HG02970 (cell line): ENCODE data around the gene CD63.

Experiments used
- ATAC-seq: cut with Tn5 transposase; IDR thresholded peaks from one replicate; pipeline ENCODE4 v1.9.1; 2021; ENCODE audit warnings: mild to moderate bottlenecking, moderate library complexity, moderate number of reproducible peaks; ENCODE audit not compliant: unreplicated experiment, low FRiP score

CD63 gene

GRCh38 chr12:55707841-55708694 lies 20.7 kb downstream of the CD63 start, which contains the start of gene ITGA7:
ITGA7 (minus strand) TSS chr12:55707904; CDS start chr12:55707682, 222 bp downstream.
- ATAC-seq = no peak

DNA sequence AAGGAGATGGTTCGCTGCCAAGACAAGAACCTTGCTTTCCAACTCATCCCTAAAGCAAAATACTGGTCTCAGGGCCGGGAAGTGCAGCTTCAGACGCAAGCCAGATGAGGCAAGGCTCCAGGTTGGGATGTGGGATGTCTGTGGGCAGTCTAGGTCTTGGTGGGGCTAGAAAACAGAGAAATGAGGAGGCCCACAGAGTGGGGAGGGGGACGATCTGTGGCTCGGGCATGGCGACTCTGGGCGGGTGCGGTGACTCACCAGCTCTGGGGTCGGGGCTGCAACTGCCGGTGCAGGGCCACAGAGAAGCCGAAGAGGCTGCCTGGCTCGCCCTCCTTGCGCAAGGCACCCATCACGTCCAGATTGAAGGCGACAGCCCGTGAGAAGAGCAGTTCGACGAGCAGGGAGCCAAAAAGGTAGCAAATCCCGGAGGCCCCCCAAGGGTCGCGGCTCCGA lies 21.6 kb downstream of the CD63 start:
- no peak for ATAC-seq

DNA sequence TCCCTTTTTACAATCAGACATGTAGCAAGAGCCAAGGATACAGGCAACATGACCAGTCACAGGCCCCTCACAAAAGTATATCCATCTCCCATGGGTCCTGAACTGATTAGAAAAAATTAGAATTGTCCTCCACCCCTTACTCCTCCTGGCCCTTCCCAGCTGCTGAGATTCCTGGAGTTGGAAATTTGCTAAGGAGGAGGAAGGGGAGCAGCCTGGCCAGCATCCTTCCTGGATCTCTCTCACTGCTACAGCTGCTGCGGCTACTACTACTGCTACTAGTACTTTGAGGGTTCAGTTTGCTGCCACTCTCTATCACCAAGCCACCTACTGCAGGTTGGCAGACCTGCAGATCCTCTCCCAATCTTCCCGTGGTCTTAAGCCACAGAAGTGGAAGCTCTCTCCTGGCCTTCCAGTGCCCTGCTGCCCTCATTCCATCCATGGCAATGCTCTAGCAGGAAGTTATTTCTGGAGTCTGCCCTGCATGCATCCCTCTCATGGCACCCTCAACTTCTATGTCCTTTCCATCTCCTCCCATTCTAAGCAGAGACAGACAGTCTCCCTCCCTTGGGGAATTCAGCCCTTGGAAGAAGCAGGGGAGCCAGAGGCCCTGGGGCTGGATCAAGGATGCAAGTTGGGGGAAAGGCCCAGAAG lies 22.1 kb downstream of the CD63 start:
- ATAC-seq = no peak

DNA sequence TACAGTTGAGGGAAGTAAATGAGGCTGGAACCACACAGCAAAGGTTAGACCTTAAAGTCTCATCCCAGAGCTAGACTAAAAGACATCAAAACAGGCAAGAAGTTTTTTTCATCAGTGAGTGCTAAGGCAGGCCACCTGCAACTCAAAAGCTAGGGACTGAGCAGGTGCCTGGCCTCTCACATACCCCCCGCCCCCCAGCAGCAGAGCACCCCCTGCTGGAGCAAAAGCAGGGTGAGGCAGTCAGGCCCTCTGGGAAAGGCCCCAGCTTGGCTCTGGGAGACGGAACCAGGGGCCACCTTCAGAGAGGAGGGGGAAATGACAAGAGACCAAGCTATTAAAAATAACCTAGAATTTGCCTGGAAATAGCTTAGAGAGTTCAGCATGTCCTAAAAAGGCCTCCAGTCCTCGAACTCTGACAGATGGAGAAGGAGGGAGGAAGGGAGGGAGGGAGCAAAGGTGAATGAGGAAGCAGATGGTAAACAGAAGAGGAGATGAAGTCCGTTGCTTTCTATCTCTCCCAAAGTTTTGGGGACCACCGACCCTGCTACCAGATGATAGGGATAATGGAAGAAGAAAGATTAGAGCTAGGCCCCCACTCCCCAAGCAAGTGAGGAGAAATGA lies 22.9 kb downstream of the CD63 start:
- ATAC-seq = no peak

GRCh38 chr12:55704824-55705718 lies 23.7 kb downstream of the CD63 start:
- no peak for ATAC-seq

GRCh38 chr12:55703901-55704761 lies 24.7 kb downstream of the CD63 start:
- no peak for ATAC-seq

DNA sequence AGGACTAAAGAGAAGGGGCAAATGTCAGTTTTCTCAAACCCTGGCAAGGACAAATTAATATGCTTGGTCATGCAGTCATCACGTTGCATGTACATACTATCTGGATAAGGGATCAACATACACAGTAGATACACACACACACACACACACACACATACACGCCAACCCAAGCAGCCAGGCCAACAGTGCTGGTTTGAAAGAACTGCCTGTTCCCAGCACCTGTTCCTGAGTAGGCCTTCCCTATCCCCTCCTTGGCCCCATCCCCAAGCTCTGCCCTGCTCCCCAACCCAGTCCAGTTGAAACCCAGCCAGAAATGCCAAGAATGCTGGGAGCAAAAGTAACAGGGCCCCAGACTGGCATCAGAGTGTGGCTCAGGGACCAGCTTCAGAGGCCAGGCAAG lies 25.5 kb downstream of the CD63 start:
- no peak for ATAC-seq

- ATAC-seq = no peak
Measured at GRCh38 chr12:55702861-55703260, 25.9 kb downstream of the CD63 start.

- ATAC-seq = no peak
Measured at GRCh38 chr12:55700255-55701018, 28.4 kb downstream of the CD63 start.

DNA sequence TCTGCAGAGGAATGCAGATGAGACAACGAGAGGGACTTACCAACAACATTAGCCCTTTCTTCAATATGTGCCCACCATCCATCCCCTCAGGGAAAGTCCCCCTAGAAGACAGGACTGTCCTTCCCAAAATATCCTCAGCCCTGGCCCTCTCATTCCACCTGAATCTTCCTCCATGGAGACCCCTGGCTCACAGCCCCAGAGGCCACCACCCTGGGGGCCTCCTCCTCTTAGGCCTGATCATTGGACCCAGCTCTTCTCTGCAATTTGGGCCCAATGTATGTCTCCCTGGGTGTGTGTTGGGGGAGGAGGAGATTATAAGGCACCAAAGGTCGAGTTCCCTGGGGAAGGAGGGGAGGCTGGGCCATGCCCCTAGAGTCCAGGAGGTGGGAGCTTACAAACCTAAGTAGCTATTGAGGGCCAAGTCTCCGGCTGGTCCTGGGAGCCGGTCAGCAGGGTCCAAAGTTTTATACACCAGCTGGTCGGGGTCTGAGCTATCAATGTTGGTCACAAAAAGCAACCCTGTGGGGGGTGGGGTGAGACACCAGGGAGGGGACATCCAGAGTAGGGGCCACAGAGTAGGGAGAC lies 29.2 kb downstream of the CD63 start:
- ATAC-seq = no peak

- ATAC-seq = no peak
Measured at GRCh38 chr12:55698965-55699364, 29.8 kb downstream of the CD63 start.

GRCh38 chr12:55698241-55698955 lies 30.4 kb downstream of the CD63 start:
- ATAC-seq = no peak

- no peak for ATAC-seq
Measured at GRCh38 chr12:55697686-55698085, 31.1 kb downstream of the CD63 start.

GRCh38 chr12:55696796-55697462 lies 31.9 kb downstream of the CD63 start:
- no peak for ATAC-seq

DNA sequence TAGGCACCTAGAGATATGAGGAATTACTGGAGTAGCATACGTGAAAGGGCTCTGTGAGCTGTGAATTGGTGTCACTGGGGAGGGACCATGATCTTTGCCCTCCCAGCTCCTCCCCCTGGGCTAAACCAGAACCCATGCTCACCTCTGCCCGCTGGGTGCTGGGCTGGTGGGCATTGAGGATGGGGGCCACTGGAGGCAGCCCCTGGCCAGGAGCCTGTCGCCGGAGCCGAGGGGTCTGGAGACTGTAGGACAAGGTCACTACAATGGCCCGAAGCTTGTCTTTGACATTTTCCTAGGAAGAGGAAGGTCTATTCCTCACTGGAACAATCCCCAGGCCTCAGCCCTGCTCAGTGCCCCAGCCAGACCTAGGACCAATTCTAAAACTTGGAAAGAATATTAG lies 32.7 kb downstream of the CD63 start:
- ATAC-seq = no peak

GRCh38 chr12:55695349-55695748 lies 33.5 kb downstream of the CD63 start:
- ATAC-seq = no peak

GRCh38 chr12:55694651-55695050 lies 34.2 kb downstream of the CD63 start:
- ATAC-seq = no peak
